ENCODE measurements around the gene HGFAC.
"Not testable (repeated sequence)": the region's sequence is repeated elsewhere in the genome, so short reads cannot be mapped to it uniquely, and the experiment has no call there.

HGFAC gene

DNA sequence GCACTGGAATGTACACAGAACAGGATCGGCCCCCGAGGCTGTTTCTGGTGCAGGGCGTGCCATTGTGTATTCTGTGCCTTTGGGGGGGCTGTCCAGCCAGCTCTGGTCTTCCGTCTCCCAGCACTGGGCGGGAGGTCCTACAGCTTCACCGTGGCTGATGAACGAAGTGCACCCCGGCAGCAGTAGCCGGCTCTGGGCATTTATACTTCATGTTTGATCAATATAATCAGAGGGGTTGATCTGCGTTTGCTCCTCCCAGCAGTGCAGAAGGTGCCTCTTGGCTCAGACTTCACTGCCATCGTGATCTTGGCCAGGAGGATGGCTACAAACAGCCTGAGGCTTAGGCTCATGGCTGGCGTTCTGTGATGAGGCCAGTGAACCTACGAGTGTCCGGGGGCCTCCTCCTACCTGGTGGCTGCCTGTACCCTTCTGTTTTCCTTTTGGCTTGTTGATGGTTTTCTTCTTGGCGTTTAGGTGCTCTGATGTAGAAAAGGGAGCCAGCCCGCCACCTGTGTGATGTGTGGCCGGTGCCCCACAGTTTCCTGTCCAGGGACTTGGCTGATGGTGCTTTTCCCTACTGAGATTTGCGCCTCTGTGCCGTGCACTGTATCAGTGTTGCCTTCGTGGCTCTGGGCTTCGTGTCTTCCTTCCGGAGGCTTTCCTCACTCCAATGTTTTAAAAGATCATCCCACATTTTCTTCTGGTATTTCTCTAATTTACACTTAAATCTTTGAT is 31.2 kb upstream of the HGFAC start:
- TF ChIP-seq, protein P1, sequence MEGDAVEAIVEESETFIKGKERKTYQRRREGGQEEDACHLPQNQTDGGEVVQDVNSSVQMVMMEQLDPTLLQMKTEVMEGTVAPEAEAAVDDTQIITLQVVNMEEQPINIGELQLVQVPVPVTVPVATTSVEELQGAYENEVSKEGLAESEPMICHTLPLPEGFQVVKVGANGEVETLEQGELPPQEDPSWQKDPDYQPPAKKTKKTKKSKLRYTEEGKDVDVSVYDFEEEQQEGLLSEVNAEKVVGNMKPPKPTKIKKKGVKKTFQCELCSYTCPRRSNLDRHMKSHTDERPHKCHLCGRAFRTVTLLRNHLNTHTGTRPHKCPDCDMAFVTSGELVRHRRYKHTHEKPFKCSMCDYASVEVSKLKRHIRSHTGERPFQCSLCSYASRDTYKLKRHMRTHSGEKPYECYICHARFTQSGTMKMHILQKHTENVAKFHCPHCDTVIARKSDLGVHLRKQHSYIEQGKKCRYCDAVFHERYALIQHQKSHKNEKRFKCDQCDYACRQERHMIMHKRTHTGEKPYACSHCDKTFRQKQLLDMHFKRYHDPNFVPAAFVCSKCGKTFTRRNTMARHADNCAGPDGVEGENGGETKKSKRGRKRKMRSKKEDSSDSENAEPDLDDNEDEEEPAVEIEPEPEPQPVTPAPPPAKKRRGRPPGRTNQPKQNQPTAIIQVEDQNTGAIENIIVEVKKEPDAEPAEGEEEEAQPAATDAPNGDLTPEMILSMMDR (IDR thresholded peaks at IDR 0.05), result no peak
- no peak overlapping the region for H3K9ac ChIP-seq
- H3K9me3 ChIP-seq (ENCODE audit: control insufficient read depth, low read length), result no peaks in the 10 kb centered on the region
- H3K79me2 ChIP-seq, result no peaks in the 10 kb centered on the region
- no peaks in the 10 kb centered on the region for H3K27me3 ChIP-seq (ENCODE audit: control insufficient read depth, insufficient read depth, low read length)
- no peaks in the 10 kb centered on the region for H3K4me1 ChIP-seq
- H3K27ac ChIP-seq, result no peak overlapping the region
- no peak overlapping the region for H3K4me3 ChIP-seq (ENCODE audit: low read depth, low read length)
- no peak overlapping the region for H2AFZ ChIP-seq
- no peaks in the 10 kb centered on the region for H3K36me3 ChIP-seq (ENCODE audit: control insufficient read depth, insufficient read depth, low read length)
- no peak overlapping the region for H3K4me2 ChIP-seq (ENCODE audit: low read length)

DNA sequence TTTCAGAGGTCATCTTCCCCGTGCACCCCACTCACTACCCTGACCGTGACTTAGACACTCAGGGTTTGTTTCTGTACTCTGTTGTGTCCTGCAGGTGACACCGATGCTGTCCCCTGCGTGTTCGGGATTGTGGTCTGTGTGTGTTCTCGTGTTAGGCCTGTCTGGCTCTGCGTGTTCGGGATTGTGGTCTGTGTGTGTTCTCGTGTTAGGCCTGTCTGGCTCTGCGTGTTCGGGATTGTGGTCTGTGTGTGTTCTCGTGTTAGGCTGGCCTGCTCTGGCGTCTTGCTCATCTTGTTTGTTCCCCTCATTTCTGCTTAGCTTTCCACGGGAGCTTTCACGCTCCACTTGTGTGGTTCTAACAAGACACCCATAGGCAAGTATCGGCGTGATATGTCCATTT is 30.6 kb upstream of the HGFAC start:
- H3K36me3 ChIP-seq (ENCODE audit: control insufficient read depth, insufficient read depth, low read length); H2AFZ ChIP-seq; H3K27me3 ChIP-seq (ENCODE audit: control insufficient read depth, insufficient read depth, low read length); H3K4me1 ChIP-seq; H3K9me3 ChIP-seq (ENCODE audit: control insufficient read depth, low read length); H3K9ac ChIP-seq; H3K79me2 ChIP-seq; H3K4me3 ChIP-seq (ENCODE audit: low read depth, low read length); H3K4me2 ChIP-seq (ENCODE audit: low read length); H3K27ac ChIP-seq: not testable (repeated sequence)

DNA sequence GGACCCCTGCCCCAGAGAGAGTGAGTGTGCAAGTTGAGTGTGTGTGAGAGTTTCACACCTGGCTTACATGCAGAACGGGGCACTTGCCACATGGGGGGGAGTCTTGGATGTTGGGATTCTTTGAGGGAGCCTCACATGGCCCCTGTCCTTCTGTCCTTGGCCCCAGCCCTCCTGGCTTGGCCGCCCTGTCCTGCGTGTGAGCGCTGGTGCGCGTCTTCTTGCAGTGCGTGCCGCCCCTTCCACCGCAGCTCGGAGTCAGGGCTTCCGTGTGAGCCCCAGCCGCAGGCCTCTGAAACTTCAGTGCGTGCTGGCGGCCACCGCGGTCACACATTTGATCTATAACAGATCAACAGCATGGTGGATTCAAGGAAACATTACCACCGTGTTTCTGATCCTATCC is 30.1 kb upstream of the HGFAC start:
- Histone ChIP-seq H3K4me3 (ENCODE audit: low read depth, low read length) (no peak overlapping the region), H3K4me1 (no peaks in the 10 kb centered on the region), H3K27me3 (ENCODE audit: control insufficient read depth, insufficient read depth, low read length) (no peaks in the 10 kb centered on the region), H3K27ac (no peak overlapping the region), H3K9me3 (ENCODE audit: control insufficient read depth, low read length) (no peaks in the 10 kb centered on the region), H2AFZ (no peak overlapping the region), H3K79me2 (no peaks in the 10 kb centered on the region), H3K36me3 (ENCODE audit: control insufficient read depth, insufficient read depth, low read length) (no peaks in the 10 kb centered on the region), H3K4me2 (ENCODE audit: low read length) (no peak overlapping the region), H3K9ac (no peak overlapping the region)
- TF ChIP-seq, protein P1 (IDR thresholded peaks at IDR 0.05), result no peak

DNA sequence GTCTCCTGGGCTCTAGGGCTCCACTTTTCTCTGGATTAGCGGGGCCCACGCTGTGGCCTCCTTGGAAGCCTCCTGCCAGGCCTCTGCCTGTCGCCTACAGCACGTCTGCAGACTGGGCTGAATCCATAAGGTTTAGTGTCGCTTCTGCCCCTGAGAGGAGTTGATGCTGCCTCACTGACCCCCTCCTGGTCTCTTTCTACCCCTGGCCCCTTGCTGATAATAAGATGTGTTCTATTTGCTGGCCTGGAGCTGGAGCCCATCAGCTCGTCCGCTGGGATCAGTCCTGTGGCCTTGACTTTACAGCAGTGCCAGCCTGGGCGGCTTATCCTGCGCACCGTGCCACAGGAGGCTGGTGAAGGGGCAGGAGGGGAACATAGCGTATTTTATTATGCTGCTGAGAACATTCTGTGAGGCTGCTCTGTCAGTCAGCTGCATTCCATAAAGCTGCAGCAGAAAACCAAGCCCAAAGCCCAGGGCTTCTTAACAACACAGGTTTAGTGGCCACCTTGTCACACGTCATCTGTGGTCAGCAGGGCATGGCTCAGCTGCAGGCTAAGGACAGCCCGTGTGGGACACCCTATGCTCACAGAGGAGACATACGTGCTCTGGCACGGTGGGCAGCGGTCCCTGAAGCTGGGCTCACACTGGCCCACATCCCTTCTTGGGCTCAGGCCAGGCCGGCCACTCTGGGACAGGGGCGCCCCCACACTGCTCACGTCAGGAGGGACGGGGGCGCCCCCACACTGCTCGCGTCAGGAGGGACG is 29.3 kb upstream of the HGFAC start:
- Histone ChIP-seq H3K9ac (no peak overlapping the region), H3K4me3 (ENCODE audit: low read depth, low read length) (no peak overlapping the region), H3K36me3 (ENCODE audit: control insufficient read depth, insufficient read depth, low read length) (no peaks in the 10 kb centered on the region), H2AFZ (no peak overlapping the region), H3K27ac (no peak overlapping the region), H3K4me2 (ENCODE audit: low read length) (no peak overlapping the region), H3K4me1 (no peaks in the 10 kb centered on the region), H3K79me2 (no peaks in the 10 kb centered on the region), H3K27me3 (ENCODE audit: control insufficient read depth, insufficient read depth, low read length) (no peaks in the 10 kb centered on the region), H3K9me3 (ENCODE audit: control insufficient read depth, low read length) (no peaks in the 10 kb centered on the region)
- TF ChIP-seq, protein P1 (IDR thresholded peaks at IDR 0.05), result no peak

DNA sequence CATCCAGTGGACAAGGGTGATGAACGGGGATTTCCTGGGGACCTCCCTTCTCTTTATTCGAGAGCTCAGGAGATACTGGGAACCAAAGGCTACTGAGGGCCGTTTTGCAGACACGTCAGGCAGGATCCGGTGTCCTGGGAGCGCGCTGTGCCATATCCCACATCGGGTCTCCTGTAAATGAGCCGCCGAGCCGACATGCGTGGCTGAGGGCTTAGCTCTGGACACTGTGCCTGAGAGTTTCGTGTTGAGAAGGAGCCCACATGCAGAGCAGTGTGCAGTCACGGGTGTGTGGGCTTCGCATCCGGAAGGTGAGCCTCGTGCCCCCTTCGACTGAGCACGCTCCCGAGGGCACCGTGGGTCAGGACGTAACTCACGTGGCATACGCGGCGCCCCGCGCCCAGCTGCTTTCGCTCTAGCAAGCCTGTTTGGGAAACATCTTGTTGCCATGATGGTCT is 28.5 kb upstream of the HGFAC start:
- H3K4me3 ChIP-seq (ENCODE audit: low read depth, low read length), result no peak overlapping the region
- TF ChIP-seq, protein P1 (IDR thresholded peaks at IDR 0.05), result no peak
- no peaks in the 10 kb centered on the region for H3K9me3 ChIP-seq (ENCODE audit: control insufficient read depth, low read length)
- H3K36me3 ChIP-seq (ENCODE audit: control insufficient read depth, insufficient read depth, low read length), result no peaks in the 10 kb centered on the region
- H3K27me3 ChIP-seq (ENCODE audit: control insufficient read depth, insufficient read depth, low read length), result no peaks in the 10 kb centered on the region
- H3K9ac ChIP-seq, result no peak overlapping the region
- H3K4me2 ChIP-seq (ENCODE audit: low read length), result no peak overlapping the region
- H3K27ac ChIP-seq, result no peak overlapping the region
- no peaks in the 10 kb centered on the region for H3K79me2 ChIP-seq
- no peaks in the 10 kb centered on the region for H3K4me1 ChIP-seq
- H2AFZ ChIP-seq, result no peak overlapping the region

Data from parathyroid adenoma (tissue), 2 donors.